ENCODE measurements around the gene ZC2HC1C. TPM values are rescaled to one million over a fixed set of nuclear protein-coding genes. Genes with fewer than 3 reads are reported as not detected.
A peak's percentile ranks its signal among the peaks of the same experiment; 100 is the strongest.

Gene ZC2HC1C
- total and polyA plus RNA-seq, 2 of the 13 experiments (the other 11 are each of a cell fraction or from before 2014, with no cell fraction given), result 3.3 to 3.5 TPM

GRCh38 chr14:75050852-75051555 is 18.4 kb upstream of the ZC2HC1C start, which contains the start of gene MLH3 (continued):
- TF ChIP-seq ARID3A (IDR thresholded peaks at IDR 0.05; ENCODE audit: low read depth, low read length) (no peak), KLF6 (CRISPR knock-in tag; IDR thresholded peaks at IDR 0.05) (peak; percentile 84; the same call in 1 of the 2 replicates), ZNF598 (CRISPR knock-in tag; IDR thresholded peaks at IDR 0.05; ENCODE audit: borderline replicate concordance) (no peak), ZNF775 (CRISPR knock-in tag; IDR thresholded peaks at IDR 0.05; ENCODE audit: borderline replicate concordance) (no peak), ZNF142 (CRISPR knock-in tag; IDR thresholded peaks at IDR 0.05) (peak; percentile 93), ZFP36L2 (CRISPR knock-in tag; IDR thresholded peaks at IDR 0.05) (0 out of 2 replicates have a peak, but pooled peaks have one; percentile 47), E2F5 (CRISPR knock-in tag; conservative IDR thresholded peaks at IDR 0.05) (no peak), SMARCE1 (IDR thresholded peaks at IDR 0.05; ENCODE audit: borderline replicate concordance) (no peak), HOMEZ (CRISPR knock-in tag; IDR thresholded peaks at IDR 0.05; ENCODE audit: low read depth) (no peak), HOXA5 (CRISPR knock-in tag; IDR thresholded peaks at IDR 0.05) (0 out of 2 replicates have a peak, but pooled peaks have one; percentile 38), NPAS2 (CRISPR knock-in tag; IDR thresholded peaks at IDR 0.05; ENCODE audit: borderline replicate concordance) (no peak), HINFP (CRISPR knock-in tag; IDR thresholded peaks at IDR 0.05; ENCODE audit: low read depth) (peak; percentile 76; the same call in 1 of the 2 replicates), PRDM4 (CRISPR knock-in tag; IDR thresholded peaks at IDR 0.05; ENCODE audit: borderline replicate concordance) (no peak), ZNF460 (CRISPR knock-in tag; IDR thresholded peaks at IDR 0.05; ENCODE audit: borderline replicate concordance) (no peak)
